Activated CD4-positive, alpha-beta T cell treated with anti-CD3 and anti-CD28 coated beads, Interleukin-2, amount 50 U/mL, for 48 hours (primary cell): ENCODE data around the gene SCN2B.

Experiments
- DNase-seq, 2 experiments: peaks; one replicate each; pipeline ENCODE4 v3.0.0-alpha.2; 2020

Gene SCN2B

GRCh38 chr11:118175993-118176777 lies at the start of gene SCN2B:
Gene SCN2B, minus strand, starts transcription at chr11:118176639. Its CDS starts 208 bp downstream, at chr11:118176431.
- no peak for DNase-seq

GRCh38 chr11:118224511-118225188 lies 48.2 kb upstream of the SCN2B start, which contains the start of gene JAML:
Gene JAML, minus strand, starts transcription at chr11:118225011. Its CDS starts 10,145 bp downstream, at chr11:118214866.
- peak; percentile 61 to 71 for DNase-seq

GRCh38 chr11:118223992-118224391 lies 47.6 kb upstream of the SCN2B start:
- DNase-seq = no peak

GRCh38 chr11:118223570-118223969 lies 47.1 kb upstream of the SCN2B start:
- no peak for DNase-seq

GRCh38 chr11:118222437-118222836 lies 46.0 kb upstream of the SCN2B start:
- no peak for DNase-seq

GRCh38 chr11:118221419-118221818 lies 45.0 kb upstream of the SCN2B start:
- DNase-seq = no peak

GRCh38 chr11:118219732-118220131 lies 43.3 kb upstream of the SCN2B start:
- DNase-seq = no peak

- DNase-seq = no peak
These were observed 42.8 kb upstream of the SCN2B start for GRCh38 chr11:118219244-118219643.

GRCh38 chr11:118217575-118217974 lies 41.1 kb upstream of the SCN2B start:
- DNase-seq = no peak

- DNase-seq = peak; percentile 63 to 73
These were observed 40.4 kb upstream of the SCN2B start for GRCh38 chr11:118216621-118217481.

GRCh38 chr11:118215765-118216164 lies 39.3 kb upstream of the SCN2B start:
- no peak for DNase-seq

- no peak for DNase-seq
These were observed 38.8 kb upstream of the SCN2B start for GRCh38 chr11:118215262-118215661.

GRCh38 chr11:118214210-118214914 lies 37.9 kb upstream of the SCN2B start:
- DNase-seq = no peak

GRCh38 chr11:118213781-118214180 lies 37.3 kb upstream of the SCN2B start:
- no peak for DNase-seq

- no peak for DNase-seq
These were observed 36.8 kb upstream of the SCN2B start for GRCh38 chr11:118213201-118213600.

- no peak for DNase-seq
These were observed 36.3 kb upstream of the SCN2B start for GRCh38 chr11:118212781-118213191.

- DNase-seq = no peak
These were observed 35.8 kb upstream of the SCN2B start for GRCh38 chr11:118212131-118212725.

GRCh38 chr11:118211006-118211405 lies 34.6 kb upstream of the SCN2B start:
- no peak for DNase-seq

GRCh38 chr11:118210323-118210722 lies 33.9 kb upstream of the SCN2B start:
- DNase-seq = no peak

GRCh38 chr11:118209033-118209432 lies 32.6 kb upstream of the SCN2B start:
- DNase-seq = no peak

- no peak for DNase-seq
These were observed 30.6 kb upstream of the SCN2B start for GRCh38 chr11:118207079-118207478.

- DNase-seq = no peak
These were observed 30.1 kb upstream of the SCN2B start for GRCh38 chr11:118206391-118207031.
